Hematopoietic multipotent progenitor cell (in vitro differentiated cells): Measurements from ENCODE around the gene PEX7. TPM values are rescaled to one million over a fixed set of nuclear protein-coding genes. Genes with fewer than 3 reads are reported as not detected.
"Not testable (repeated sequence)": the region's sequence is repeated elsewhere in the genome, so short reads cannot be mapped to it uniquely, and the experiment has no call there.

ENCODE experiments used
- DNase-seq, 3 donors: peaks; one replicate each; pipeline ENCODE4 v3.0.0-alpha.2; 2011 to 2015; ENCODE audit warnings: low read depth in 2 of 3, low spot score in 2 of 3
- total RNA-seq: library from RNA; depleted of rRNA; stranded (reverse); fragments of >200 nt; gene quantifications from one replicate; pipeline ENCODE4 v1.2.3, GENCODE V29; 2012

PEX7 gene
- total RNA-seq, 1 donor = 7.0 TPM

DNA sequence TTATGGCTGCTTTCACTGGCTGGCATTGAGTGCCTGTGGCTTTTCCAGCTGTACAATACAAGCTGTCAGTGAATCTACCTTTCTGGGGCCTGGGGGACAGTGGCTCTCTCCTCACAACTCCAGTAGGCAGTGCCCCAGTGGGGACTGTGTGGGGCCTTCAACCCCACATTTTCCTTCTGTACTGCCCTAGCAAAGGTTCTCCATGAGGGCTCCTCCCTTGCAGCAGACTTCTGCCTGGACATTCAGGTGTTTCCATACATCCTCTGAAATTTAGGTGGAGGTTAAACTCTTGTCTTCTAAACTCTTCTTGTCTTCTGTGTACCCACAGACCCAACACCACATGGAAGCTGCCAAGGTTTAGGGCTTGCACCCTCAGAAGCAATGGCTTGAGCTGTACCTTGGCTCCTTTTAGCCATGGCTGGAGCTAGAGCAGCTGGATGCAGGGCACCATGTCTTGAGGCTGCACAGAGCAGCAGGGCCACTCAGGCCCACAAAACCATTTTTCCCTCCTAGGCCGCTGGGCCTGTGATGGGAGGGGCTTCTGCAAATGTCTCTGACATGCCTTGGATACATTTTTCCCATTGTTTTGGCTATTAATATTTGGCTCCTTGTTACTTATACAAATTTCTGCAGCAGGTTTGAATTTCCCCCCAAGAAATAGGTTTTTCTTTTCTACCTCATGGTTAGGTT lies 9.6 kb downstream of the PEX7 start:
- DNase-seq = no peak

GRCh38 chr6:136840276-136841001 lies 18.0 kb downstream of the PEX7 start:
- DNase-seq = no peak

- DNase-seq = no peak
These were observed 20.8 kb downstream of the PEX7 start for GRCh38 chr6:136843210-136843609.

DNA sequence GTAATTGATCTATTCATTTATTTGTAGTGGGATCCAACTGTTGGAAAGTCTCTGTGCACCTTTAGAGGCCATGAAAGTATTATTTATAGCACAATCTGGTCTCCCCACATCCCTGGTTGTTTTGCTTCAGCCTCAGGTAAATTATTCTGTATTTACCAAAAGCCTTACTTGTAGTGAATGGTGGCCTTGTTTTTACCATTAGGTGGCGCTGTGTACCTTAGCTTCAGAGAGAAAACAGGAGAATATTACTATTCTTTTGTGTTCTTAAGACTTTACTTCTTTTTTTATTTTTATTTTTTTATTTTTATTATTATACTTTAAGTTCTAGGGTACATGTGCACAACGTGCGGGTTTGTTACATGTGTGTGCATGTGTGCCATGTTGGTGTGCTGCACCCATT lies 23.7 kb downstream of the PEX7 start:
- DNase-seq = peak in 2 of 3 donors; percentile 66 to 82

GRCh38 chr6:136846477-136846876 lies 24.1 kb downstream of the PEX7 start:
- DNase-seq = not testable (repeated sequence)

GRCh38 chr6:136849979-136850563 lies 27.7 kb downstream of the PEX7 start:
- not testable (repeated sequence) for DNase-seq

- DNase-seq = peak in 1 of 3 donors; percentile 6
These were observed 37.0 kb downstream of the PEX7 start for GRCh38 chr6:136859430-136859829.

DNA sequence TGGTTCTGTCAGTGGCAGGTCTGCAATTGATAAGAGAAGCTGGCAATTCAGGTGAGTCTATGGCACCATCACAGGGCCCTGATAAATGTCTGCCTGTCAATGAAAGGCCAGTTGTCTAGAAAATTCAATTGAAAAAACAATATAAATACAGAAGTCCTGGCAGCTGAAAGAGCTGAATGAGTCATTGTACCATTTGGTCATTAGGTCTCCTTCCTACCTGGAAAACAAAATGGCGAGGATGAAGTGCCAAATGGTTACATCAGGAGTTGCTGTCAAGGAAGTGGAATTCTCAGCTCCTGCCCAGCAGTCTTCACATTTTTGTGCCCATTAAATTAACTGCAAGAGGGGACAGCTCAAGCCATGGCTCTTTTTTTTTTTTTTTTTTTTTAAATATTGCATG lies 37.7 kb downstream of the PEX7 start:
- DNase-seq = no peak

GRCh38 chr6:136862662-136863061 lies 40.3 kb downstream of the PEX7 start:
- no peak for DNase-seq

DNA sequence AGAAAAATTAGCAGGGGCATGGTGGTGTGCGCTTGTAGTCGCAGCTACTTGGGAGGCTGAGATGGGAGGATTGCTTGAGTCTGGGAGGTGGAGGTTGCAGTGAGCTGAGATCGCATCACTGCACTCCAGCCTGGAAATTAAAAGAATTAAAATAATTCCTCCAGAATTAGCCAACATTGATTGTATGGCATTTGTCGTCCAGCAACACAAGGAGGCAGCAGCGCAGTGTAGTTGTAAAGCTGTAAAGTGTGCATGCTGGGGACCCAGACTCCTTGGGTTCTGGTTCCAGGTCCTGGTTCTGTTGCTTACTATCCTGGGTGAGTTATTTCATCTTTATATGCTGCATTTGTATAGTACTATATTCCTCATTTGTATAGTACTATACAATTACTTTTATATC lies 41.4 kb downstream of the PEX7 start:
- DNase-seq = no peak

- DNase-seq = no peak
These were observed 42.3 kb downstream of the PEX7 start for GRCh38 chr6:136864676-136865075.

DNA sequence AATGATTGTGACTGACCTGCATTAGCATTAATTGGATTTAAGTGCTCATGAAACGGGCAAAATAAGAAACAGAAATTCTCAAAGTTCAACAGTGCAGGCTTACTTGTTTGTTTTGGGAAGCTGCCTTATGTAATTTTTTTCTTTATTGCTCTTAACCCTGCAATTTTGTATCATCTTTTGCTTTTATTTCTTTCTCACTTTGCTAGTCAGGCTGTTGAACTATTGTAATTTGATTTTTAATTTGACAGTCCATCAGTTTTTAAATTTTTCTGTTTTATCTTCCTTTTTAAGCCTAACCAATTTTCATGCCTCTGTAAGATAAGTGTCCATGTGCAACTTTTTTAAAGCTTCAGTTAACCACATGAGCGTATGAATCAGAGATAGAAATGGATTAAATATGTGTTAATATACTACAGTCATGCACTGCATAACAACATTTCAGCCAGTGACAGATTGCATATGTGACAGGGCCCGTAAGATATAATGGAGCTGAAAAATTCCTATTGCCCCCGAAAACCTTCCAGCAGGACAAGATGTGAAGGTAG lies 44.6 kb downstream of the PEX7 start:
- no peak for DNase-seq

DNA sequence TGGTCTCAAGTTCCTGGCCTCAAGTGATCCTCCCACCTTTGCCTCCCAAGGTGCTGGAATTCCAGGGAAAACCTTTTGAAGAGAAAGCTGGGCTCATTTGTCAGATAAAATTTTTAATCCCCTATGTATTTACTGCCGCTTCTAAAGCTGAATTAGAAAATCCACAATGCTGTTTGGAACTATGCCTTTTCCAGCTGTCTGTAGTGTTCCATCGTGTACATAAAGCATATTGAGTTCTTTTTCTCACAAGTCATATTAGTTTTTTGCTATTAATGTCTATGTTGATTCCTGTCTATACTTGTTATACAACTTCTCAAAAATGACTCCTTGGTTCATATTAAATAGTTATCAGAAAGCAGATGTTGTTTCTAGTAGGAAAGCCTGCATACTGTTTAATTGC lies 47.1 kb downstream of the PEX7 start:
- no peak for DNase-seq

GRCh38 chr6:136873748-136874147 lies 51.4 kb downstream of the PEX7 start:
- peak in 1 of 3 donors; percentile 55 for DNase-seq

- DNase-seq = not testable (repeated sequence)
These were observed 54.1 kb downstream of the PEX7 start for GRCh38 chr6:136876469-136876868.

DNA sequence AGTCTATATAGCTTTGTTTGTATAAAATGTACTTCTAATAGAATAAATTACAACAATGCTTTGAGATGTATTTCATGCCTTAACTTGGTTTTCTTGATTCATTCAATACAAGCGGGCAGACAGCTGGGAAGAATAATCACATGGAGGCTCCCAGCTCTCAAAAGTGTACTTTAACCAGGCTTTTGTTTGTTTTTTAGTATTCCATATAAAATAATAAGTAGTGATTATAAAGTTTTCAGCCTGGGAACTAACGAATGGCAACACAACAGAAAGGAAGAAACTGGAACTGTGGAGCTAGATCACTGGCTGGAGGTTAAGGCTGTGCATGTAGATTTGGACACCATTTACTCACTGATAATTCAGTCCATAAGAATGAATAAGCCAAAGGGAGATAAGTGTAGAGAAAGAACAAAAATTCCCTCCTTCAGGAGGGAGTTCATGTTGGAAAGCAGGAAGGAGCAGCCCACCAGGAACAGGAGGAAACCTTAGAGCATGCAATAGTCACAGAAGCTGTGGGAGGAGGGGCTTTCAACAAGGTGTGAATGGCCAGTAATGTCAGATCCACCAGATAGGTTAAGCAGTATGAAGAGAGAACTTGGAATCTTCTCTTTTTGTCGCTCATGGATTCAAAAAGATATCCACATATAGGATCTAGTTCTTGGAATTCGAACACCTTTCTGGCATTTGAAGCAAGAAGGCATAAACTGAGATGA lies 58.5 kb downstream of the PEX7 start:
- DNase-seq = no peak

DNA sequence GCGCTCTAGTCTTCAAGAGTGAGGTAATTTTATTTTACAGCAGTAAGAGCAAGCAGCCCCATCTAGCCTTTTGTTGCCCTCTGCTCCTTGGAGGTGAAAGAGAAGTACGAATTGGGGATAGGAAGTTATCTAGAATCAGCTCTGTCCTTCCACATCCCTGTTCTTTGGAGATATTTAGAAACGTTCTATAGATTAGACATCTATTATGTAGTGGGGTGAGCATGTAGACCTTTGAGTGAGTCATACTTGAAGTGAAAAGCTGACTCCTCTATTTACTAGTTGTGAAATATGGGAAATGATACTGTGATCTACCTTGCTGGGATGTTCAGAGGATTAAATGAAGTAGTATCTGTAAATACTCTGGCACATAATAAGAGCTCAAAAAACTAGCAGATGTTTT lies 63.7 kb downstream of the PEX7 start:
- no peak for DNase-seq

- no peak for DNase-seq
These were observed 65.6 kb downstream of the PEX7 start for GRCh38 chr6:136887953-136888352.

DNA sequence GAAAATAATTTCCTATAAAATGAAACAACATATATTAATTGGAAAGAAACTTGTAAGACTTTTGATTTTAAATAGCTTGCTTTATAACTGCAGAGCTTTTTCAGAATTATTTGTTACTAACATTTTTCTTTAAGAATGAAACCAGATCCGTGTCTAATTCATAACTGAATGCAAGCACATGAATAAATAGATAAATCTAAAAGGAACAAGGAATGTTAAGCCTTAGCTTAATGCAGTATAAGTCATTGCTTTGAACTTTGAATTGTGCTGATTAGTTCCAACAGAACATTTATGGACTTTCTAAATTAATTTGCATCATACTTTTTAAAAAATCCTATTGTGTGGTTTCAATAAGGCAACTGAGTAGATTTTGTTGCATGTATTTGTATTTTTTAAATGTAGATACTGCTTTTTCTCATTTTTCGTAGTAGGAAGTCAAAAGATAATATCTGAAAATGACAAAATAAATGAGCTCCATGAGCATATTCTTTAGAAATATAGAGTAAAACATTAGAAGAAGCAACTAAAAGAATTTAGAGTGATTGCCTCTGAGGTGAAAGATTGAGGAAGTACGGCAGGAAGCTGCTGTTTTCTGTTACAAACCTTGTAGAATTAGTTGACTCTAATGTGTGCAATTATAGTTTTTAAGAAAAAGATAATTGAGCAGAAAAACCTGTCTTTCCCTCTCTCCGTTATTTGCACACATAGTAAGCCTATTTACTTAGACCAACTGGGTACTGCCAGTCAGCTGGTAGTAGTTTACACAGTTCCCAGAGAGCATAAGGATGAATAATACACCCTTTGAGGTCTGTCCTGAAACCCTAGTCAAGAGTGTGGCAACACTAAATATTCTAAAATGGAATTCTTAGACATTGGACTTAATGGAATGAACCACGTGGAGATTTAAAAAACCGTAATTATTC lies 67.1 kb downstream of the PEX7 start:
- DNase-seq = peak in 1 of 3 donors; percentile 48
